Uterus (tissue), 2 donors: Measurements from ENCODE around the gene ATP9B.
A peak's percentile ranks its signal among the peaks of the same experiment; 100 is the strongest.

Source experiments
- CTCF ChIP-seq, 4 experiments: fragments of 200-600 bp in 2 of 4; fragments of 450-650 bp in 2 of 4; sonication (generic) in 2 of 4; IDR thresholded peaks; one replicate each; pipeline ENCODE4 v1.5.1; 2016 to 2019; ENCODE audit warnings: antibody characterized with exemption in 4 of 4, mild to moderate bottlenecking in 2 of 4, moderate library complexity in 1 of 4
- POLR2A ChIP-seq, 2 donors: fragments of 450-650 bp; IDR thresholded peaks; one replicate each; pipeline ENCODE4 v1.6.1; 2016; ENCODE audit warnings: antibody characterized with exemption in 2 of 2, mild to moderate bottlenecking in 1 of 2, moderate library complexity in 1 of 2

- TF ChIP-seq CTCF (IDR thresholded peaks at IDR 0.05) (peak; percentile 78 to 94 (median 86)), POLR2A (IDR thresholded peaks at IDR 0.05) (no peak)
Measured at GRCh38 chr18:79246309-79247108, 177.3 kb downstream of the ATP9B start.
